Left ventricle myocardium inferior (tissue), 1 donor: ENCODE measurements around the gene KIAA0513. TPM values are rescaled to one million over a fixed set of nuclear protein-coding genes. Genes with fewer than 3 reads are reported as not detected.
A peak's percentile ranks its signal among the peaks of the same experiment; 100 is the strongest.
"Not testable (repeated sequence)": the region's sequence is repeated elsewhere in the genome, so short reads cannot be mapped to it uniquely, and the experiment has no call there.

ENCODE experiments used
- DNase-seq: peaks from one replicate; pipeline ENCODE4 v3.0.0-alpha.2; 2020
- H3K27ac ChIP-seq: fragments of 200-600 bp; replicated peaks from 2 replicates; pipeline ENCODE4 v1.8.0; 2021
- H3K27me3 ChIP-seq: fragments of 200-600 bp; 2 replicates; pipeline ENCODE4 v1.8.0; 2021; ENCODE audit warnings: low read depth
- H3K36me3 ChIP-seq: fragments of 200-600 bp; 2 replicates; pipeline ENCODE4 v1.8.0; 2021
- H3K4me1 ChIP-seq: fragments of 200-600 bp; 2 replicates; pipeline ENCODE4 v1.8.0; 2021
- H3K4me3 ChIP-seq: fragments of 200-600 bp; 2 replicates; pipeline ENCODE4 v1.8.0; 2021; ENCODE audit warnings: mild to moderate bottlenecking, moderate library complexity
- H3K9me3 ChIP-seq: fragments of 200-600 bp; replicated peaks from 2 replicates; pipeline ENCODE4 v1.8.0; 2021
- CTCF ChIP-seq: fragments of 200-600 bp; IDR thresholded peaks from 2 replicates; pipeline ENCODE4 v1.8.0; 2021; ENCODE audit warnings: antibody characterized with exemption, mild to moderate bottlenecking, borderline replicate concordance
- intact Hi-C: fragments of 100-400 bp; cut with micrococcal nuclease; formaldehyde crosslinking; loops from one replicate; pipeline ENCODE4 v1.11.0; 2022
- total RNA-seq: library from RNA; stranded (reverse); fragmentation: NEBNext Ultra II Directional; extraction: Animal tissue kit (Norgen Biotek cat#: 25700); gene quantifications from one replicate; pipeline ENCODE4 v1.2.1, GENCODE V29; 2021
- donor health status: DM: no; HTN: yes; CAD: no; lungs with severe emphysema.

KIAA0513 gene
- total RNA-seq, 1 donor from 2014 or later, result 10.0 TPM

- H3K27me3 ChIP-seq, result no peaks in the 10 kb centered on the region
- peak overlapping the region; percentile 86 for H3K4me3 ChIP-seq
- no peak for DNase-seq
- intact Hi-C loops, result no loop called here
- peaks cover 32% of the 10 kb centered on the region for H3K4me1 ChIP-seq
- H3K36me3 ChIP-seq, result no peaks in the 10 kb centered on the region
- peak; percentile 25 for TF ChIP-seq CTCF
- no peaks in the 10 kb centered on the region for H3K9me3 ChIP-seq
- peak overlapping the region; percentile 77 for H3K27ac ChIP-seq
Observed at GRCh38 chr16:85027958-85028684, 526 bp downstream of the KIAA0513 start.

GRCh38 chr16:85028685-85029407 is 1.3 kb downstream of the KIAA0513 start:
- Histone ChIP-seq H3K27me3 (no peaks in the 10 kb centered on the region), H3K36me3 (no peaks in the 10 kb centered on the region), H3K9me3 (no peaks in the 10 kb centered on the region), H3K27ac (peak overlapping the region; percentile 77), H3K4me3 (peak overlapping the region; percentile 86), H3K4me1 (peaks cover 32% of the 10 kb centered on the region)
- intact Hi-C loops, result no loop called here
- no peak for DNase-seq
- TF ChIP-seq CTCF, result no peak

GRCh38 chr16:85029408-85029784 is 1.8 kb downstream of the KIAA0513 start:
- Histone ChIP-seq H3K9me3 (no peaks in the 10 kb centered on the region), H3K36me3 (no peaks in the 10 kb centered on the region), H3K27ac (peak overlapping the region; percentile 77), H3K4me1 (peaks cover 32% of the 10 kb centered on the region), H3K27me3 (no peaks in the 10 kb centered on the region), H3K4me3 (peak overlapping the region; percentile 86)
- TF ChIP-seq CTCF, result no peak
- intact Hi-C loops, result no loop called here
- no peak for DNase-seq

GRCh38 chr16:85029981-85030401 is 2.4 kb downstream of the KIAA0513 start:
- H3K9me3 ChIP-seq, result no peaks in the 10 kb centered on the region
- peak overlapping the region; percentile 77 for H3K27ac ChIP-seq
- peak overlapping the region; percentile 86 for H3K4me3 ChIP-seq
- intact Hi-C loops, result no loop called here
- H3K27me3 ChIP-seq, result no peaks in the 10 kb centered on the region
- no peaks in the 10 kb centered on the region for H3K36me3 ChIP-seq
- DNase-seq, result no peak
- peaks cover 32% of the 10 kb centered on the region for H3K4me1 ChIP-seq
- TF ChIP-seq CTCF, result no peak

GRCh38 chr16:85031451-85031850 is 3.9 kb downstream of the KIAA0513 start:
- Histone ChIP-seq H3K27me3 (no peaks in the 10 kb centered on the region), H3K27ac (no peak overlapping the region), H3K9me3 (no peaks in the 10 kb centered on the region), H3K4me1 (peaks cover 29% of the 10 kb centered on the region), H3K4me3 (no peak overlapping the region), H3K36me3 (no peaks in the 10 kb centered on the region)
- no peak for TF ChIP-seq CTCF
- no peak for DNase-seq
- intact Hi-C loops, result no loop called here

GRCh38 chr16:85032187-85032586 is 4.6 kb downstream of the KIAA0513 start:
- intact Hi-C loops, DNase-seq: not testable (repeated sequence)

More at GRCh38 chr16:85032187-85032586, 4.6 kb downstream of the KIAA0513 start:
- not testable (repeated sequence) for H3K36me3 ChIP-seq, H3K27ac ChIP-seq, H3K4me3 ChIP-seq, H3K9me3 ChIP-seq, H3K27me3 ChIP-seq
- H3K4me1 ChIP-seq, result peaks cover 23% of the 10 kb centered on the region
